Muscle of leg (tissue), 11 donors: ENCODE results near the gene NRIP1. TPM values are rescaled to one million over a fixed set of nuclear protein-coding genes. Genes with fewer than 3 reads are reported as not detected.

ENCODE experiments used
- DNase-seq: peaks from one replicate; pipeline ENCODE4 v3.0.0; 2013
- H3K27ac ChIP-seq: one replicate; pipeline ENCODE4 v1.5.1; 2013; ENCODE audit warnings: mild to moderate bottlenecking, low read length, control low read depth
- H3K27me3 ChIP-seq: one replicate; pipeline ENCODE4 v1.6.1; 2013; ENCODE audit warnings: low read length; ENCODE audit not compliant: control insufficient read depth, insufficient read depth
- H3K36me3 ChIP-seq: one replicate; pipeline ENCODE4 v1.6.1; 2013; ENCODE audit warnings: low read length; ENCODE audit not compliant: control insufficient read depth, insufficient read depth
- H3K4me1 ChIP-seq: one replicate; pipeline ENCODE4 v1.6.1; 2013; ENCODE audit warnings: low read length; ENCODE audit not compliant: control insufficient read depth, insufficient read depth
- H3K4me3 ChIP-seq: one replicate; pipeline ENCODE4 v1.5.1; 2013; ENCODE audit warnings: low read length, control low read depth
- H3K9me3 ChIP-seq: replicated peaks from 2 replicates; pipeline ENCODE4 v1.6.1; 2013; ENCODE audit warnings: low read depth, low read length; ENCODE audit not compliant: control insufficient read depth
- WGBS: methylation state at CpG from one replicate; pipeline ENCODE4 v1.1.5; 2013; ENCODE audit warnings: missing lambda C conversion rate; ENCODE audit not compliant: insufficient coverage; 5-methylcytosine and 5-hydroxymethylcytosine counted together
- polyA plus RNA-seq, 8 donors: library from polyadenylated mRNA; unstranded; fragments of 120-200 nt; gene quantifications; one replicate each; pipeline versions ENCODE4 v1.2.1 to v1.2.3, GENCODE V29; 2013; ENCODE audit warnings: inconsistent platforms in 1 of 8, low replicate concordance in 1 of 8; ENCODE audit not compliant: insufficient read length in 8 of 8, insufficient read depth in 1 of 8
- total RNA-seq: library from RNA; stranded (reverse); fragments of 120-200 nt; gene quantifications from one replicate; pipeline ENCODE4 v1.2.4, GENCODE V29; 2013

Gene NRIP1
- total and polyA plus RNA-seq, 9 donors = 28.6 to 75.4 (median 39.2) TPM

- no CpG with 5 or more reads among the region's 6 CpGs for WGBS
- no peak overlapping the region for H3K4me3 ChIP-seq
- H3K36me3 ChIP-seq = peaks cover 32% of the 10 kb centered on the region
Measured at GRCh38 chr21:14964621-14965020, 100.2 kb downstream of the NRIP1 start.

DNA sequence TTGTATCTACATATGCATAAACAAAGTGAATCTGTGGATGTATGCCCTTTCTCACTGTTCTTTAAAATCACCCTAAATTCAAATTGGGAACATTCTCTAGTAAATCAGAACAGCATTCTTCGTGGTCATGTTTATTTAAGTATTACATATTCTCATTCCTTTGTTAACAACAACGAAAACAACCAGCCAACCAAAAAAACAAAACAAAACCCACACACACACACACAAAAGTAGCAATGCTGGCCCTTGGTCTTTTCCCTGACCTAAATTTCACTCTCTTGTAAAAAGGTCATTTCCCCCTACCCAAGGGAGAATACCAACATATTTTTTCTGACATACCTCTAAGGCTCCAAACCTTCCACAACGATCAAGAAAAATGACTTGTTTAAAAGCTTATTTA is 102.6 kb downstream of the NRIP1 start:
- no peaks in the 10 kb centered on the region for H3K9me3 ChIP-seq
- no peaks in the 10 kb centered on the region for H3K4me1 ChIP-seq
- no peak overlapping the region for H3K27ac ChIP-seq
- H3K27me3 ChIP-seq = no peaks in the 10 kb centered on the region
- DNase-seq = no peak
- no peak overlapping the region for H3K4me3 ChIP-seq
- peaks cover 23% of the 10 kb centered on the region for H3K36me3 ChIP-seq
- no CpG with 5 or more reads among the region's 3 CpGs for WGBS

More at GRCh38 chr21:14964621-14965020, 100.2 kb downstream of the NRIP1 start:
- H3K9me3 ChIP-seq = no peaks in the 10 kb centered on the region
- H3K27ac ChIP-seq = no peak overlapping the region
- no peaks in the 10 kb centered on the region for H3K4me1 ChIP-seq
- no peaks in the 10 kb centered on the region for H3K27me3 ChIP-seq
- no peak for DNase-seq

- WGBS = no CpG with 5 or more reads among the region's 3 CpGs
Measured at GRCh38 chr21:14961502-14961901, 103.3 kb downstream of the NRIP1 start.

GRCh38 chr21:14959343-14959742 is 105.5 kb downstream of the NRIP1 start:
- Histone ChIP-seq H3K36me3 (no peaks in the 10 kb centered on the region), H3K4me1 (peaks cover 2% of the 10 kb centered on the region), H3K4me3 (no peak overlapping the region), H3K27me3 (no peaks in the 10 kb centered on the region), H3K9me3 (no peaks in the 10 kb centered on the region), H3K27ac (no peak overlapping the region)
- no peak for DNase-seq
- 20% methylated on average over 1 of the region's 3 CpGs for WGBS

More at GRCh38 chr21:14961502-14961901, 103.3 kb downstream of the NRIP1 start:
- DNase-seq = no peak
- Histone ChIP-seq H3K4me1 (no peaks in the 10 kb centered on the region), H3K4me3 (no peak overlapping the region), H3K9me3 (no peaks in the 10 kb centered on the region), H3K27me3 (no peaks in the 10 kb centered on the region), H3K36me3 (peaks cover 17% of the 10 kb centered on the region), H3K27ac (no peak overlapping the region)

GRCh38 chr21:14957836-14958235 is 107.0 kb downstream of the NRIP1 start:
- Histone ChIP-seq H3K36me3 (no peaks in the 10 kb centered on the region), H3K27ac (no peak overlapping the region), H3K9me3 (no peaks in the 10 kb centered on the region), H3K4me3 (no peak overlapping the region), H3K4me1 (peaks cover 2% of the 10 kb centered on the region), H3K27me3 (no peaks in the 10 kb centered on the region)
- DNase-seq = no peak
- WGBS = 55% methylated on average over 1 of the region's 1 CpG

DNA sequence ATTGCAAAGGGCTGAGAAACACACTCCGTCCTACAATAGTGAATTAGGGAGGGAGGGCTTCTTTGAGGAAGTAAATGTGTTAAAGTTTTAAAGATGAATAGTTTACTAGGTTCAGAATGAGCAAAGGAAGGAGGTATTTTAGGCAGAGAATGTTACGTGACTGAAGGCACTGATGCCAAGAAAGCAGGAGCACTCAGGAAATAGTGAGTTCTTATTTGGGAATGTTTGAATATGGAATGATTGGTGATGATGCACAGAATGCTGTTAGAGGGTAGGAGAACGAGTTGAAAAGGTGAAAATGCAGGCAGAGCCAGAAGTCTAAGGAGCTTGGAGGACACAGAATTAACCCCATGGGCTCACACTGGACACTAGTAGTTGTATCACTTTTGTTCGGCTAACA is 108.0 kb downstream of the NRIP1 start:
- DNase-seq = no peak
- no peaks in the 10 kb centered on the region for H3K36me3 ChIP-seq
- no peaks in the 10 kb centered on the region for H3K9me3 ChIP-seq
- no peak overlapping the region for H3K27ac ChIP-seq
- WGBS = 33% methylated on average over 2 of the region's 4 CpGs
- peaks cover 2% of the 10 kb centered on the region for H3K4me1 ChIP-seq
- H3K4me3 ChIP-seq = no peak overlapping the region
- no peaks in the 10 kb centered on the region for H3K27me3 ChIP-seq

GRCh38 chr21:14955936-14956520 is 108.8 kb downstream of the NRIP1 start:
- Histone ChIP-seq H3K4me1 (peaks cover 2% of the 10 kb centered on the region), H3K27me3 (no peaks in the 10 kb centered on the region), H3K36me3 (no peaks in the 10 kb centered on the region), H3K4me3 (no peak overlapping the region), H3K9me3 (no peaks in the 10 kb centered on the region), H3K27ac (no peak overlapping the region)
- 74% methylated on average over 3 of the region's 6 CpGs for WGBS
- no peak for DNase-seq

DNA sequence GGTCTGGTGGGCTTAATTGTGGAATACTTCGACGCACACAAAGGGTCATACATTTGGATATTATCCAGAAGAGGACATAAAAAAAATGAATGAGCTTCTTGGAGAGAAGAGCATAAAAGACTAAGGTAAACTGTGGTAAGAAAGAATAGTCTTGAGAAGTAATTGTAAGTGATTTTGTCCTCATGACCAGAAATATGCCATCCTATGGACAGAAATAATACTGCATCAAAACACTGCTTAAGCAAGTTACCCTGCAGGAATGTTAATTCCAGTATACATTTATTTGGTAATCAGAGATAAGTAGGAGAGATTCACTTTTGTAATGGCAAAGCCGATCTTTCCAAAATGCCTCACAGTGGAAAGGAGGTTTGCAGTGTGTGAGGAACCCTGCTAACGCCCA is 111.9 kb downstream of the NRIP1 start:
- H3K4me1 ChIP-seq = peaks cover 2% of the 10 kb centered on the region
- H3K4me3 ChIP-seq = no peak overlapping the region
- H3K27me3 ChIP-seq = no peaks in the 10 kb centered on the region
- DNase-seq = no peak
- H3K27ac ChIP-seq = no peak overlapping the region
- H3K9me3 ChIP-seq = peaks cover 4% of the 10 kb centered on the region
- WGBS = 100% methylated on average over 2 of the region's 4 CpGs
- no peaks in the 10 kb centered on the region for H3K36me3 ChIP-seq

GRCh38 chr21:14949603-14950002 is 115.2 kb downstream of the NRIP1 start:
- no peaks in the 10 kb centered on the region for H3K4me1 ChIP-seq
- WGBS = 85% methylated on average over 3 of the region's 4 CpGs
- no peaks in the 10 kb centered on the region for H3K36me3 ChIP-seq
- H3K4me3 ChIP-seq = no peak overlapping the region
- no peak overlapping the region for H3K27ac ChIP-seq
- no peaks in the 10 kb centered on the region for H3K27me3 ChIP-seq
- DNase-seq = no peak
- peaks cover 4% of the 10 kb centered on the region for H3K9me3 ChIP-seq

DNA sequence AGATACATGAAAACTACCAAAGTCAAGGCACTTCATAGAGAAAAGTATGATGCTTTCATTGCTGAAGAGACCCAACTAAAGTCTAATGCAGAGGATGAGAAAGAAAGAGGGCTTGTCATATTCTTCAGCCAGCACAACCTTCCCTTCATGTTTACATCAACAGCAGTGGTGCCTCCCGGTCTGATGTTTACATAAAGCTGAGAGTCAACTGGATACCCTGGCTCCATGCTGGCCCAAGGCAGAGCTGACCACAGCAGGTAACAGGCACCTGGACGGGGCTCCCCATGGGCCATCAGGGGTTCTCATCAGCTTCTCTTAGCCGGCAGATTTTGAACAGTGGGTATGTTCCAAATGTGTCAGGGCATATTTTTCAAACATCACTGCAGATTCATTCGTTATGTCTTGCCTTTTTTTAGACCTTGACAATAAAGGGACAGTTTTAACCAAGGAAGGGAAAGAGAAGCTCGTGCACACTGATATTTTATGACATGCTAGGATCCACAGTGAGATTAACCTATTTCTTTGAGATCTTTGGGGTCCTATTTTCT is 117.1 kb downstream of the NRIP1 start:
- WGBS = 57% methylated on average over 2 of the region's 5 CpGs
- H3K36me3 ChIP-seq = no peaks in the 10 kb centered on the region
- no peak overlapping the region for H3K27ac ChIP-seq
- no peak for DNase-seq
- no peaks in the 10 kb centered on the region for H3K4me1 ChIP-seq
- H3K27me3 ChIP-seq = no peaks in the 10 kb centered on the region
- H3K4me3 ChIP-seq = no peak overlapping the region
- H3K9me3 ChIP-seq = peaks cover 4% of the 10 kb centered on the region

DNA sequence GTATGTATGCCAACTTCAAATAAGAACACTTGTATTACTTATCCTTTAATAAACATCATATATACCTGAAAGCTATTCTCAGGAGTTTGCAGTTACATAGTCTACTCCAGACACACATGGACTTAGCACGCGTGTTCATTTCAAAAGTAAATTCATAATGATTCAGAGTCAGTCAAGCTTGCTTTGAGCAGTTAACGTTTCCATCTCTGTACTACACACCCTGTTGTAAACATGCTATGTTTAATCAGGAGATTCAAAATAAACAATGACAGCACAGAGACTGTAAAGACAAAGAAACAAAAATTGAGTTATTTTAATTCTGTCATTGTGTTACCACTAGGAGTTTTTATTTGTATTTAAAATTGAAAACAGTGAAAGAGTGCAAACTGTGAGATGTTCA is 119.6 kb downstream of the NRIP1 start:
- H3K9me3 ChIP-seq = peaks cover 7% of the 10 kb centered on the region

More for the DNA sequence above, 119.6 kb downstream of the NRIP1 start:
- Histone ChIP-seq H3K27ac (no peak overlapping the region), H3K36me3 (no peaks in the 10 kb centered on the region), H3K4me3 (no peak overlapping the region), H3K27me3 (no peaks in the 10 kb centered on the region), H3K4me1 (no peaks in the 10 kb centered on the region)
- no peak for DNase-seq
- WGBS = no CpG with 5 or more reads among the region's 3 CpGs
